Head of caudate nucleus (tissue), 42 donors: ENCODE data around the gene RAI2.
A peak's percentile ranks its signal among the peaks of the same experiment; 100 is the strongest.

ENCODE experiments used
- DNase-seq, 42 donors: peaks; one replicate each; pipeline versions ENCODE4 v3.0.0 to v3.0.0-alpha.2; 2020 to 2021; ENCODE audit warnings: mixed read lengths in 7 of 42
- intact Hi-C: fragments of 100-400 bp; cut with DNase I; formaldehyde crosslinking; loops from one replicate; pipeline ENCODE4 v1.15.0; 2022

RAI2 gene

GRCh38 chrX:17831255-17831654 lies 29.8 kb downstream of the RAI2 start:
- intact Hi-C loops, result no loop called here
- no peak for DNase-seq

- no peak for DNase-seq
- intact Hi-C loops, result no loop called here
Measured at GRCh38 chrX:17830211-17830610, 30.9 kb downstream of the RAI2 start.

- intact Hi-C loops, result no loop called here
- no peak for DNase-seq
Measured at GRCh38 chrX:17829566-17829965, 31.5 kb downstream of the RAI2 start.

- peak in 4 of 42 donors; percentile 1 to 40 (median 12) for DNase-seq
- intact Hi-C loops, result no loop called here
Measured at GRCh38 chrX:17828171-17828570, 32.9 kb downstream of the RAI2 start.

GRCh38 chrX:17826609-17827496 lies 34.2 kb downstream of the RAI2 start:
- no peak for DNase-seq
- intact Hi-C loops, result no loop called here

- DNase-seq, result no peak
- intact Hi-C loops, result no loop called here
Measured at GRCh38 chrX:17824980-17825379, 36.1 kb downstream of the RAI2 start.

GRCh38 chrX:17822351-17822750 lies 38.7 kb downstream of the RAI2 start:
- no peak for DNase-seq
- intact Hi-C loops, result no loop called here

- intact Hi-C loops, result no loop called here
- DNase-seq, result no peak
Measured at GRCh38 chrX:17820100-17820499, 41.0 kb downstream of the RAI2 start.

- intact Hi-C loops, result no loop called here
Measured at GRCh38 chrX:17818726-17819125, 42.4 kb downstream of the RAI2 start.

GRCh38 chrX:17817251-17817650 lies 43.8 kb downstream of the RAI2 start:
- intact Hi-C loops, result no loop called here
- DNase-seq, result no peak

More at GRCh38 chrX:17818726-17819125, 42.4 kb downstream of the RAI2 start:
- no peak for DNase-seq

GRCh38 chrX:17814557-17814956 lies 46.5 kb downstream of the RAI2 start:
- intact Hi-C loops, result no loop called here
- no peak for DNase-seq

GRCh38 chrX:17814059-17814458 lies 47.0 kb downstream of the RAI2 start:
- DNase-seq, result no peak
- intact Hi-C loops, result no loop called here

GRCh38 chrX:17813277-17813676 lies 47.8 kb downstream of the RAI2 start:
- no peak for DNase-seq
- intact Hi-C loops, result no loop called here

- peak in 1 of 42 donors; percentile 4 for DNase-seq
- intact Hi-C loops, result no loop called here
Measured at GRCh38 chrX:17812763-17813162, 48.3 kb downstream of the RAI2 start.

- no peak for DNase-seq
- intact Hi-C loops, result no loop called here
Measured at GRCh38 chrX:17809984-17810383, 51.1 kb downstream of the RAI2 start.

- intact Hi-C loops, result no loop called here
- no peak for DNase-seq
Measured at GRCh38 chrX:17809273-17809672, 51.8 kb downstream of the RAI2 start.

GRCh38 chrX:17805120-17805519 lies 56.0 kb downstream of the RAI2 start:
- intact Hi-C loops, result no loop called here
- no peak for DNase-seq

- no peak for DNase-seq
- intact Hi-C loops, result no loop called here
Measured at GRCh38 chrX:17803449-17803848, 57.6 kb downstream of the RAI2 start.

- intact Hi-C loops, result no loop called here
Measured at GRCh38 chrX:17802756-17803155, 58.3 kb downstream of the RAI2 start.

GRCh38 chrX:17801431-17801830 lies 59.7 kb downstream of the RAI2 start:
- intact Hi-C loops, result no loop called here
- DNase-seq, result no peak

More at GRCh38 chrX:17802756-17803155, 58.3 kb downstream of the RAI2 start:
- DNase-seq, result no peak

GRCh38 chrX:17798921-17799320 lies 62.2 kb downstream of the RAI2 start:
- peak in 12 of 42 donors; percentile 2 to 60 (median 16) for DNase-seq
- intact Hi-C loops, result no loop called here
